RWPE2 (cell line): ENCODE results near the gene MICAL2.

ENCODE experiments used
- ATAC-seq: fragments of 200-7000 bp; cut with Tn5 transposase; 3 replicates; pipeline ENCODE4 v1.9.1; 2021; ENCODE audit warnings: low read depth
- DNase-seq: peaks from one replicate; pipeline ENCODE4 v3.0.0-alpha.2; 2020; ENCODE audit warnings: low spot score
- H3K27ac ChIP-seq: fragments of 450-650 bp; 2 replicates; pipeline ENCODE4 v1.5.1; 2017; ENCODE audit warnings: mild to moderate bottlenecking; ENCODE audit not compliant: poor library complexity, severe bottlenecking
- H3K27me3 ChIP-seq: fragments of 250-450 bp; sonication (Bioruptor Pico); 2 replicates; pipeline ENCODE4 v1.5.1; 2021; ENCODE audit warnings: mild to moderate bottlenecking, moderate library complexity; ENCODE audit not compliant: insufficient read depth, poor library complexity, severe bottlenecking
- H3K36me3 ChIP-seq: fragments of 250-450 bp; sonication (Bioruptor Pico); 2 replicates; pipeline ENCODE4 v1.5.1; 2020; ENCODE audit warnings: low read depth, mild to moderate bottlenecking, moderate library complexity
- H3K4me1 ChIP-seq: fragments of 250-450 bp; sonication (Bioruptor Pico); 2 replicates; pipeline ENCODE4 v1.5.1; 2021; ENCODE audit warnings: mild to moderate bottlenecking, moderate library complexity; ENCODE audit not compliant: insufficient read depth, poor library complexity, severe bottlenecking
- H3K4me3 ChIP-seq: fragments of 250-450 bp; sonication (Bioruptor Pico); 2 replicates; pipeline ENCODE4 v1.5.1; 2021; ENCODE audit warnings: mild to moderate bottlenecking, moderate library complexity; ENCODE audit not compliant: severe bottlenecking
- H3K9me3 ChIP-seq: fragments of 250-450 bp; sonication (Bioruptor Pico); 2 replicates; pipeline ENCODE4 v1.5.1; 2021; ENCODE audit warnings: mild to moderate bottlenecking, moderate library complexity; ENCODE audit not compliant: severe bottlenecking
- TF ChIP-seq, protein P1 (sequence below): fragments of 450-650 bp; IDR thresholded peaks from one replicate; pipeline ENCODE4 v1.5.1; 2017; ENCODE audit warnings: mild to moderate bottlenecking, moderate library complexity; ENCODE audit not compliant: poor library complexity, severe bottlenecking

The MICAL2 gene

DNA sequence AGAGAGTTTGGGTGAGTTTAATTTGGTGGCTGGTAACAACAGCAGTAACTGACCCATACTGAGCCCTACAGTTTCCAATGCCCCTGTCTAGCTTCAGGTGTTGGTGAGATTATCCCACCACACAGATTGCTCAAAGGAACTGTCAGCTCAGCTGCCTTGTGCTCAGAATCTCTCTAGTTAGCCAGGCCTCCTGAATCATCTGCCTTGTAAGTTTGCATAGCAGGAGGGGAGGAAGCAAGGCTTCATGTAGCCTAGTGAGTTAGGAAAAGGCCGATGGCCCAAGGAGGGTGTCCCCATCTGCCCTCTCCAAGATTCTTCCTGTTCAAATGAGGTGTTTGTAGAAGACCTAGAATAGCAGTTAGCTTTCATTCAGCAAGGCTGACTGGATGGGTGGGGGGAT, 74.3 kb downstream of the MICAL2 start:
- no peak for ATAC-seq
- no peak for DNase-seq
- H3K4me1 ChIP-seq = peaks cover 61% of the 10 kb centered on the region
- TF ChIP-seq, protein P1, sequence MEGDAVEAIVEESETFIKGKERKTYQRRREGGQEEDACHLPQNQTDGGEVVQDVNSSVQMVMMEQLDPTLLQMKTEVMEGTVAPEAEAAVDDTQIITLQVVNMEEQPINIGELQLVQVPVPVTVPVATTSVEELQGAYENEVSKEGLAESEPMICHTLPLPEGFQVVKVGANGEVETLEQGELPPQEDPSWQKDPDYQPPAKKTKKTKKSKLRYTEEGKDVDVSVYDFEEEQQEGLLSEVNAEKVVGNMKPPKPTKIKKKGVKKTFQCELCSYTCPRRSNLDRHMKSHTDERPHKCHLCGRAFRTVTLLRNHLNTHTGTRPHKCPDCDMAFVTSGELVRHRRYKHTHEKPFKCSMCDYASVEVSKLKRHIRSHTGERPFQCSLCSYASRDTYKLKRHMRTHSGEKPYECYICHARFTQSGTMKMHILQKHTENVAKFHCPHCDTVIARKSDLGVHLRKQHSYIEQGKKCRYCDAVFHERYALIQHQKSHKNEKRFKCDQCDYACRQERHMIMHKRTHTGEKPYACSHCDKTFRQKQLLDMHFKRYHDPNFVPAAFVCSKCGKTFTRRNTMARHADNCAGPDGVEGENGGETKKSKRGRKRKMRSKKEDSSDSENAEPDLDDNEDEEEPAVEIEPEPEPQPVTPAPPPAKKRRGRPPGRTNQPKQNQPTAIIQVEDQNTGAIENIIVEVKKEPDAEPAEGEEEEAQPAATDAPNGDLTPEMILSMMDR = no peak
- no peak overlapping the region for H3K4me3 ChIP-seq
- peak overlapping the region; percentile 99 for H3K27ac ChIP-seq
- H3K9me3 ChIP-seq = no peaks in the 10 kb centered on the region
- H3K36me3 ChIP-seq = peaks cover 56% of the 10 kb centered on the region
- no peaks in the 10 kb centered on the region for H3K27me3 ChIP-seq

DNA sequence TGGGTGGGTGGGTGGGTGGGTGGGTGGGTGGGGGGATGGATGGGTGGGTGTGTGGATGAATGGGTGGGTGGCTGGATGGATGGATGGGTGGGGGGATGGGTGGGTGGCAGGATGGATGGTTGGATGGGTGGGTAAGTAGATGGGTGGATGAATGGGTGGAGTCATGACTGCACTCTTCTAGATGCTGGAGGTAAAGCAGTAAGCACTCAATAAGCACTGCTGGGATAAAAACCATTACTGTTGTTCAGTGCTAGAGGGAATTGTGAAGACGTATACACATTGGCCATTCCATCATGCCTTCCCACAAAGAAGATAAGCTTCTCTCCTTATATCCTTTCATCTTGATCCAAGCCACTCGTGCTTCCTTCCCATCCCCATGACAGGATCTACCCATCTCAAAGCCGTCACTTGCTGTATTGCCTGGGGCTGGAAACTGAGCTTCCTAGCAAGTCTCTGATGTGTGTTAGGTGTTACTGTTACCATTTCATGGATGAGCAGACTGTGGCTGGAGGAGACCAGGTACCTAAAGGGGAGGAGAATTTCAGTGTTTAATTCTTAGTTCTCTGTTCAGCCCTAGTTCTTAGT, 74.8 kb downstream of the MICAL2 start:
- H3K9me3 ChIP-seq = no peaks in the 10 kb centered on the region

DNA sequence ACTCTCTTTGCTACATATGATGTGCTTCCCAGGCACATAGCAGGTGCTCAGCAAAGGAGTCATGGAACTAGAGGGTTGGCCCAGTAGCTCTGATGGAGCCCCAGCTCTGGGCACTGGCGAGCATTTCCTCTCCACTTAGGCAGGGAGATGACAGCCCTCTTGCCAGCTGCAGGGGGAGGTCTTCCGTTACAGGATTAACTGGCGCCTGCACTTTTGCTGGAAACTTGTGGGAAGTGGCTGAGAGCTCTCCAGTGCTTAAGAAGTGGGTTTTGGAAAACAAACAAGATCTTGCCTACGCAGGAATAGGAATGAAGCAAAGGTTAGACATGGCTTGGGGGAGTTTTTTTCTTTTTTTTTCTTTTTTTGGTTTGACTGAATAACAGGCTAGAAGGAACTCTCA, 75.5 kb downstream of the MICAL2 start:
- H3K27ac ChIP-seq = peak overlapping the region; percentile 99
- H3K27me3 ChIP-seq = no peaks in the 10 kb centered on the region
- H3K4me1 ChIP-seq = peaks cover 61% of the 10 kb centered on the region
- H3K36me3 ChIP-seq = peaks cover 59% of the 10 kb centered on the region
- no peaks in the 10 kb centered on the region for H3K9me3 ChIP-seq
- TF ChIP-seq, protein P1 = no peak
- no peak for DNase-seq
- no peak for ATAC-seq
- no peak overlapping the region for H3K4me3 ChIP-seq

More for the DNA sequence above, 74.8 kb downstream of the MICAL2 start:
- Histone ChIP-seq H3K4me1 (peaks cover 61% of the 10 kb centered on the region), H3K4me3 (no peak overlapping the region), H3K27me3 (no peaks in the 10 kb centered on the region), H3K27ac (peak overlapping the region; percentile 99), H3K36me3 (peaks cover 56% of the 10 kb centered on the region)
- DNase-seq = no peak
- TF ChIP-seq, protein P1 = no peak
- no peak for ATAC-seq

DNA sequence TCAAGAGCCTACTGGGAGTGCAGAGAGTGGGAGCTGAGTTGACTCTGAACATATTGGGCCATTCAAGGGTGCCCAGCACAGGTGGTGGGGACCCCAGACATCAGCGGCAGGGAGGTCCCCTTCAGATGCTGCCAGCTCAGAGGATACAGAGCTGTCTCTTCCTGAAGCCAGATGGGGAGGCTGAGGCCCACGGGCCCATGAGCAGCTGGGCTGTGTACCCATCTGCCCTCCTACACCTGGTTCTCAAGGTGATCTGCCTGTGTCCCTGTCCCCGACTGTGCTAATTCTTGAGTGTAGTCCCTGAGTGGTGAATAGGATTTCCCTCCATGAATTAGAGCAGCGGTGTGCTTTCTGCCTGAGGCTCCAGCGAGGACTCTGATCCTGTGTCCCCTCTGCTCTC, 76.3 kb downstream of the MICAL2 start:
- Histone ChIP-seq H3K27me3 (no peaks in the 10 kb centered on the region), H3K27ac (peak overlapping the region; percentile 99), H3K4me1 (peaks cover 54% of the 10 kb centered on the region), H3K4me3 (no peak overlapping the region), H3K36me3 (peaks cover 54% of the 10 kb centered on the region), H3K9me3 (no peaks in the 10 kb centered on the region)
- ATAC-seq (no peak), DNase-seq (no peak)
- TF ChIP-seq, protein P1 = no peak

DNA sequence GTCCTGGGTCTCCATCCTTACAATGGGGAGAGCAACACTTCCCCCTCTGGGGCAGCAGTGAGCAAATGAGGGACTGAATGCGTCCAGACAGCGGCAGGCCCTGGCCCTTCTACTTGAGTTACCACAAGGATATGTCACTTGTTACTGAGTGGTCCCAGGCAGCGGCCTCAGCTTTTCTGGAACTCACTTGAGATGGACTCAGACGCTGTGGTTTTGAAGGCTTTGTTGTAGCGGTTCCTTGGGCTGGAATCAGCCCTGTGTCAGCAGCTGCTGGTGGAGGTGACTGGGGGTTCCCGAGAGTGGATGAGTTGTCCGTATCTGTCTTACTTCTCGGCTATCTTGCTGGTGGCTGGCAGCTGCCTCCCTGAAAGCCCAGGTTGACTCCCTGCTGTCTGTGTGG, 77.0 kb downstream of the MICAL2 start:
- Histone ChIP-seq H3K4me1 (peaks cover 47% of the 10 kb centered on the region), H3K9me3 (no peaks in the 10 kb centered on the region)
- no peak for ATAC-seq

More for the DNA sequence above, 77.0 kb downstream of the MICAL2 start:
- TF ChIP-seq, protein P1 = no peak
- DNase-seq = no peak
- peak overlapping the region; percentile 99 for H3K27ac ChIP-seq
- no peaks in the 10 kb centered on the region for H3K27me3 ChIP-seq
- peaks cover 54% of the 10 kb centered on the region for H3K36me3 ChIP-seq
- no peak overlapping the region for H3K4me3 ChIP-seq
